Panc1 (cell line): ENCODE data around the gene NOX4. TPM values are rescaled to one million over a fixed set of nuclear protein-coding genes. Genes with fewer than 3 reads are reported as not detected.

ENCODE experiments used
- ATAC-seq: fragments of 200-7000 bp; cut with Tn5 transposase; 2 replicates; pipeline ENCODE4 v1.9.1; 2020; ENCODE audit warnings: mild to moderate bottlenecking, moderate library complexity
- BruUV-seq: library from RNA; stranded (reverse); fragments of 400-500 nt; replicated peaks from 2 replicates; lab custom pipeline; 2021; lab: Mats Ljungman, UMichigan
- CTCF ChIA-PET: fragments of 300-600 bp; sonication (Branson Sonifier 250); formaldehyde crosslinking; loops from one replicate; lab custom pipeline; 2022; ENCODE audit warnings: antibody characterized with exemption; lab: Charles Lee
- POLR2A ChIA-PET: fragments of 300-600 bp; sonication (Branson Sonifier 250); formaldehyde crosslinking; loops from one replicate; lab custom pipeline; 2022; ENCODE audit warnings: antibody characterized with exemption; lab: Charles Lee
- DNase-seq: peaks from one replicate; pipeline ENCODE4 v3.0.0-alpha.2; 2010; ENCODE audit warnings: low read depth, low spot score
- H3K27ac ChIP-seq: 2 replicates; pipeline ENCODE4 v1.5.1; 2011; ENCODE audit warnings: mild to moderate bottlenecking, low read length, inconsistent platforms
- H3K27me3 ChIP-seq: fragments of 200-500 bp; sonication (Bioruptor generic); 2 replicates; pipeline ENCODE4 v1.6.0; 2014; ENCODE audit warnings: low read length, inconsistent platforms; ENCODE audit not compliant: control insufficient read depth, insufficient read depth
- H3K36me3 ChIP-seq: fragments of 200-500 bp; sonication (Bioruptor generic); 2 replicates; pipeline ENCODE4 v1.5.1; 2014; ENCODE audit warnings: inconsistent platforms, mild to moderate bottlenecking, low read length, moderate library complexity; ENCODE audit not compliant: control insufficient read depth, insufficient read depth
- H3K4me1 ChIP-seq: 2 replicates; pipeline ENCODE4 v1.5.1; 2011; ENCODE audit warnings: inconsistent platforms, mild to moderate bottlenecking, low read length, moderate library complexity; ENCODE audit not compliant: control insufficient read depth, insufficient read depth
- H3K4me3 ChIP-seq, 2 experiments: 2 replicates each; pipeline ENCODE4 v1.5.1; 2011 to 2012; ENCODE audit warnings: low read depth in 2 of 2, low read length in 2 of 2, mild to moderate bottlenecking in 2 of 2, inconsistent platforms in 1 of 2, moderate library complexity in 1 of 2
- H3K9me3 ChIP-seq: fragments of 200-500 bp; sonication (Bioruptor generic); 2 replicates; pipeline ENCODE4 v1.5.1; 2014; ENCODE audit warnings: low read depth, mild to moderate bottlenecking, inconsistent platforms, low read length, moderate library complexity; ENCODE audit not compliant: control insufficient read depth, insufficient read depth
- CTCF ChIP-seq: fragments of 450-650 bp; IDR thresholded peaks from 2 replicates; pipeline ENCODE4 v1.5.1; 2017; ENCODE audit warnings: mild to moderate bottlenecking
- POLR2AphosphoS5 ChIP-seq: IDR thresholded peaks from 2 replicates; pipeline ENCODE4 v1.6.1; 2012; ENCODE audit warnings: mild to moderate bottlenecking, low read depth, low read length, moderate library complexity
- REST ChIP-seq, 2 experiments: IDR thresholded peaks; 2 replicates each; pipeline ENCODE4 v1.6.1; 2011 to 2012; ENCODE audit warnings: low read depth in 2 of 2, control low read depth in 1 of 2, low read length in 1 of 2, mild to moderate bottlenecking in 1 of 2, moderate library complexity in 1 of 2; ENCODE audit not compliant: insufficient read depth in 1 of 2
- SIN3A ChIP-seq: IDR thresholded peaks from 2 replicates; pipeline ENCODE4 v1.6.1; 2012; ENCODE audit warnings: low read depth, mild to moderate bottlenecking, low read length, moderate library complexity, borderline replicate concordance; ENCODE audit not compliant: insufficient read depth
- TCF7L2 ChIP-seq: IDR thresholded peaks from 2 replicates; pipeline ENCODE4 v1.6.1; 2011; ENCODE audit warnings: mild to moderate bottlenecking, low read depth, low read length, inconsistent platforms
- in situ Hi-C: cut with HindIII; loops from 2 replicates; pipeline ENCODE4 v1.10.0; 2016; ENCODE audit warnings: low sequenced_read_pairs, low pct_unique_long_range_greater_than_20kb
- intact Hi-C: fragments of 100-400 bp; cut with micrococcal nuclease; formaldehyde crosslinking; loops from one replicate; pipeline ENCODE4 v1.10.0; 2022; ENCODE audit not compliant: unreplicated experiment
- total RNA-seq: library from RNA; stranded (reverse); gene quantifications from one replicate; pipeline ENCODE4 v1.2.1, GENCODE V29; 2021; ENCODE audit not compliant: unreplicated experiment

The NOX4 gene
- total RNA-seq, 1 experiment from 2014 or later: not detected

GRCh38 chr11:89463266-89463780 lies 27.9 kb downstream of the NOX4 start:
- Histone ChIP-seq H3K27me3 (no peaks in the 10 kb centered on the region), H3K9me3 (no peaks in the 10 kb centered on the region; the same call in 1 of the 2 replicates), H3K4me3 (no peak overlapping the region), H3K4me1 (no peaks in the 10 kb centered on the region), H3K27ac (no peak overlapping the region), H3K36me3 (no peaks in the 10 kb centered on the region)
- no peak for ATAC-seq
- no peak for DNase-seq
- POLR2A ChIA-PET: no interaction called here
- intact Hi-C loops: no loop called here
- CTCF ChIA-PET: no interaction called here
- no TSS peak for BruUV-seq
- TF ChIP-seq SIN3A: no peak
- in situ Hi-C loops: no loop called here

- ChIA-PET CTCF (no interaction called here), POLR2A (no interaction called here)
- Histone ChIP-seq H3K4me3 (no peak overlapping the region), H3K27me3 (no peaks in the 10 kb centered on the region), H3K9me3 (no peaks in the 10 kb centered on the region), H3K36me3 (no peaks in the 10 kb centered on the region), H3K4me1 (no peaks in the 10 kb centered on the region), H3K27ac (no peak overlapping the region)
- ATAC-seq: no peak
- in situ Hi-C loops: no loop called here
- TF ChIP-seq CTCF: no peak
- no peak for TF ChIP-seq TCF7L2
- TF ChIP-seq SIN3A: no peak
- TF ChIP-seq REST (IDR thresholded peaks at IDR 0.05; ENCODE audit: insufficient read depth in 1 of 2, low read depth in 2 of 2, low read length in 1 of 2): no peak
- TF ChIP-seq POLR2AphosphoS5: no peak
- intact Hi-C loops: no loop called here
- no TSS peak for BruUV-seq
- DNase-seq: no peak
These were observed 32.5 kb downstream of the NOX4 start for GRCh38 chr11:89458716-89459115.

GRCh38 chr11:89457190-89457589 lies 34.0 kb downstream of the NOX4 start:
- ChIA-PET CTCF (no interaction called here), POLR2A (no interaction called here)
- Histone ChIP-seq H3K9me3 (no peaks in the 10 kb centered on the region), H3K27me3 (no peaks in the 10 kb centered on the region), H3K4me1 (no peaks in the 10 kb centered on the region), H3K27ac (no peak overlapping the region), H3K4me3 (no peak overlapping the region), H3K36me3 (no peaks in the 10 kb centered on the region)
- BruUV-seq: no TSS peak
- ATAC-seq (no peak), DNase-seq (no peak)
- no peak for TF ChIP-seq SIN3A
- no peak for TF ChIP-seq TCF7L2
- TF ChIP-seq CTCF: no peak
- TF ChIP-seq POLR2AphosphoS5: no peak
- no peak for TF ChIP-seq REST (IDR thresholded peaks at IDR 0.05; ENCODE audit: insufficient read depth in 1 of 2, low read depth in 2 of 2, low read length in 1 of 2)
- in situ Hi-C loops (no loop called here), intact Hi-C loops (no loop called here)
